Occipital lobe (tissue), 2 donors: Measurements from ENCODE around the gene JAZF1. TPM values are rescaled to one million over a fixed set of nuclear protein-coding genes. Genes with fewer than 3 reads are reported as not detected.

ENCODE experiments used
- DNase-seq: peaks from one replicate; lab custom pipeline; 2025; lab: John Stamatoyannopoulos, UW
- total RNA-seq: library from RNA; depleted of rRNA; stranded (reverse); fragments of >200 nt; gene quantifications from one replicate; pipeline ENCODE4 v1.2.3, GENCODE V29; 2014

Gene JAZF1
- total RNA-seq, 1 donor from 2014 or later = 62.1 TPM

DNA sequence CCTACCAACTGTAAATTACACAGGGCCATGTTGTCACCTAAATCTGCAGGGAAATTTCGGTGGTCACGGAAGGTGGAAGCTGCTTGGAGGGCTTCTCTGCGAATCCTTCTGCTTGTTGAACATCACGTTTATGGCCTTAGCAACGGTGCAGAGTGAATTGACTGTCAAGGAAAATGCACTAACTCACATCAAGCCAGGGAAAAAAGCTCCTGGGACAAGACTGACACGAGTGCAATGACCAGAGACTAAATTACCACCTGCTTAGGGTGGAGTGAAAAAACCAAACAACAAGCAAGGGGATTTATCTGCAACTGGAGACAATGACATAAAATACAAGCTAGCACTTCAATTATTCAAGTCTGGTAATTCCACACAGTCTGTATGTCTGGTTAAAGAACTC lies 211.2 kb downstream of the JAZF1 start:
- DNase-seq = no peak

- DNase-seq = no peak
Observed at GRCh38 chr7:27967639-27968038, 213.0 kb downstream of the JAZF1 start.

DNA sequence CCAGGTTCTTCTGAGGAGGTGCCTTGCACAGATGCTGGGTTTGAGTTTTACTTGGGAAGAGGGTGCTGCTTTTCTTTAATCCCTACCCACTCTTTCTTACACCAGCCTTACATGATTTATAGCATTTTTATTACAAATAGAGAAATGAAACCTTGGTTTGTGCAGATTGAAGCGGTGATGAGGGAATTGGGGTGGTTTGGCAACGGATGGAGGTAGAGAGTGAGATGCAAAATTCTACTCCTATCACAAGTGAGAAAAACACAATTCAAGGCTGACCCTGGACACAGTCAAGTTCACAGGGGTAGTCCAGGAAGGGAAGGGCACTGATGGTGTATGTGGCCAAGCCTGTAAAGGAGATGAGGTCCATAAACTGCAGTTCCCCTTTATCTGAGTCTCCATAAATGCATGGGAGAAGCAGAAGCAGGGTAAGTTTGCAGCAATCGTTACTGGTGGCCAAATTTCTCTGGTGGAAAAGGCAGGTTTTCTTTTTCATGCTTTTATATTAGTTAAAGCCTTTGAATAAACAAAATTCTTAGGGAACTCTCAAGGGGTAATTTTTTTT lies 214.3 kb downstream of the JAZF1 start:
- no peak for DNase-seq

DNA sequence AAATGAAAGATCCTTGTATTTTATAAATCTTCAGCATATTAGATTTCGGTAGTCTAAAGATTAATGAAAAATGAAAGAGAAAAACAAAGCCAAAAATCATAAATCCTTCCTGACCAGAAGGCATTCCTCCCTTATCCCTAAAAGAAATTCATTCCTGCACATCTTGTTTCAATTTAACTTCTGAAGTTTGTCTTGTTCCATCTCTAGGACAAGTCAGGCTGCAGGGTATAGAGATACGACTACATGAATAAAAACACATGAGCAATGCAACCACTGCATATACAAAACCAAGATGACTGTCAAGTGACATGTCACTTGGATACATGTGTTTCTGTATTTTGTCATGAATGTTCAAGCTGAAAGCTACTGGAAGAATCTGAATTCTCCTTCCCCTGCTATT lies 214.9 kb downstream of the JAZF1 start:
- DNase-seq = no peak

DNA sequence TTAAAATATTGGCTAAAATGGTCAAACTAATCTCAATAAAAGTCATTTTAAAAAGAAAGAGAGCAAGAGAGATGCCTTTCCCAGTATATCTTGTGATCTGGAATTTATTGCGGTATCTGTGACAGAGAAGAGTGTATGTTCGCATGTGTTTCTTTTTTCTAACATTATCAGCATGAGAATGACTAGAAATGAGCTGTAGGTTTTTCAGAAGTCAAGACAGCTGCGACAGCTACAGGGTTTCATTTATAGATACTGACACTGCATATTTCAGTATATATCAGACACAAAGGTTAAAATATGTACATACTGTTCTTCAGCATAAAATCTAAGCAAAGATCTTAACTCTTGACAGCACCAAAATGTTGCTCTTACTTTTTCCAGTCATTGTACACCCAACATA lies 215.8 kb downstream of the JAZF1 start:
- DNase-seq = no peak

- no peak for DNase-seq
Observed at GRCh38 chr7:27963056-27963455, 217.5 kb downstream of the JAZF1 start.

DNA sequence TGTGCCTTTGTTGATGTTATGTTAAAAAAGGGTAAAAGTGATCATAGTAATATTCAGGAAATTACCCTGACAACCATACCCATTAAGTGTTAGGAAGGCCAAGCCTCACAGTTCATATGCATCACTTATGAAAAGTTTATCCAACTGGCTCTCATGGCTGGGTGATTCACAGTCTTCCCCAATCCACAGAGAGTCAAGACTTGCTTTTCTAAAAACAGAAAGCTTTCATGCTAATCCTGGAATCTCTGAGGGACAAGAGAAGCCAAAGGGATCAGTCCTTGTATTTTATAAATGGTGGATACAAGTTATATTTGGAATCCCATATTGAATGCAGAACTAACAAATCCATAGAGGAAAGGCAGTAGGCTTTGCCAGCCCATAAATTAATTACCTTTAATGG lies 218.3 kb downstream of the JAZF1 start:
- no peak for DNase-seq

GRCh38 chr7:27961255-27961654 lies 219.3 kb downstream of the JAZF1 start:
- DNase-seq = peak; percentile 31

DNA sequence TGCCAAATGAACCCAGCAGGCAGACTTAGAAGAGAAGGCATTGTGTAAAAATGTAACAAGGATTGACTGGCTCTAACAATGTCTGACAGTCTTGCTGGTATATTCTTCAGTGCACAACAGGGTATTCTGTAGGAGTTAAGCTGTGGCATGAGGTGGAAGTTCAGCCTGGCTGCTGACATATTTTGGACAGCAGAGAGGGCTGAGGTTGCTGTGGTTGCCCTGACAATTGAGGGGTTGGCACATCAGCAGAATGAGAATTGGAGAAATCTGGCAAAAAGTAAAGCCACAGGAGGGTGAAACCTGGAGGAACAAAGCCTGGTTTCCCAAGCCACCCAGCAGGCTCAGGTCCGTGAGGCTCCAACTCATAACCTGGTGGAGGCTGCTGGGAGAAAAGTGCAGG lies 220.2 kb downstream of the JAZF1 start:
- no peak for DNase-seq

DNA sequence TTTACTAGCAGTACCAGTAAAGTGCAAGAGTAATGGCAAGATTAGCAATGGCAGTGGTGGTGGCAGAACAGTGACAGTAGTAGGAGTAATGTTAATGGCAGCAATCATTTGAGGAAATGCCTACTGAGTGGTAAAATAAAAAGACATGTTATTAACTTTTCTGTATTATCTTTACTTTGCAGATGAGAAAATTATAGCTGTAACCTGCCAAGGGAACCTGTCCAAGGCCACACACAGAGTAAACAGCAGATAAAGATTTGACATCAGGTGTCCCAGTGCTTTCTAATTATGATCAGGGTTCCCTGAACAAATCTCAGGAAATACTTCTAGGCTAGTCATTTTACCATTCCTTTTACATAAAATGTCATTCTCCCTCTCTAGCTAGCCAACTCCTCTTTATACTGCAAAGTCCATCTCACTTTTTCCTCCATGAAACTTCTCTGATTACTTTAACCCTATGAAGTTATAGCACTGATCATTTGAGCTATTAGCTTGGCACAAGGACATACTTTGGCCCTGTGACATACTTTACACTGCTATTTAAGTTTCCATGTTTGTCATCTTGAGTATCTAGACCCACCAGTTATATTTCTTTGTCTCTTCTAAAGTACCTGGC lies 221.6 kb downstream of the JAZF1 start:
- DNase-seq = no peak

DNA sequence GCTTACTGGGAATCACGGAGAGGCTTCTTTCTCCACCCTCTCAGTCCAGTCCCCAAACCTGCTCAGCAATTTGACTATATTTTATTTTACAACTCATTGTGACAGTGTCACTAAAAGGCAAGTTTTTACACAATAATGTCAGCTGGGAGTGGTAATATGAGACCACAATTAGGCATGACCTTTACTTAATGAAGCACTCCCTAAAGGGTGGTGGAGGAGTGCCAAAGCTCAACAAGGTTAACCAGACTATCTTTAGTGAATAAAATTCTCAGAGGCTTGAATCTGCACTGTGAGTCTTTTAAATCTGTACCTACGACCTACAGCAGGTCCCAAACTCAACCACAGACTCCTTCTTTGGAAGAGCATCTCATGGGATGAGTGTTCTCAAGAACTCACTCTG lies 225.0 kb downstream of the JAZF1 start:
- no peak for DNase-seq

DNA sequence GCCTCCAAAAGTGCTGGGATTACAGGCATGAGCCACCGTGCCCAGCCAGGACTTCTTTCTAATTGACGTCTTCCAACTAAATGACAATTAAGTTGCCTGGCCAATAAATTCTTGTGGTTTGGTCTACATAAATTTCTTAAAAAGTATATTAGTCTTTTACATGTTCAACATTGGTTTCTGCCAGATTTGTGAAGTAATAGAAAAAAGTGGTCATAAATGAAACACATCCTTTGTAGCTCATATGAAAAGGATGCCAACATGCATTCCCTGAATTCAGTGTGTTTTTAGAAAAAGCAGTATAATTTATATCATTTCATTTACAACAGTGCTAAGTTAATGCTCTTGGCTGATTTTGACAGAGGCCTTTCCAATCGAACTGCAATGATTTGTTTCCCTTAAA lies 225.6 kb downstream of the JAZF1 start:
- DNase-seq = no peak

GRCh38 chr7:27953777-27954176 lies 226.8 kb downstream of the JAZF1 start:
- no peak for DNase-seq

DNA sequence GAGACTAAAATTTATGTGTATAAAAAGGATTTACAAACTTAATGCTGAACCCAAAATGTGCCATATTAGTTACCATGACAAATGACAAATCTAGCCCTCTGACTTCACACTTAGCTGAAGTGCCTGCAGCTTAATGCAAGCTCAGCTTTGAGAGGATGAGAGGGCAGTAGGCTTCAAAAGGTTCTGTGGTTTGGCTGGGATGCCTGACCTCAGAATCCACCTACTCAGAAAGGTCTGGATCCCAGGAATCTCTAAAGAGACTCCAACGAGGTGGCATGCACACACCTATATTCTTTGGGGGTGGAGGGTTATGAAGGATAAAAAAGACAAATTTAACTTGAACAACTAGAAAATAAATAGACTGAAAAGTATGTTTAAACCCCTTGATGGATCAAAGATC lies 227.2 kb downstream of the JAZF1 start:
- no peak for DNase-seq

DNA sequence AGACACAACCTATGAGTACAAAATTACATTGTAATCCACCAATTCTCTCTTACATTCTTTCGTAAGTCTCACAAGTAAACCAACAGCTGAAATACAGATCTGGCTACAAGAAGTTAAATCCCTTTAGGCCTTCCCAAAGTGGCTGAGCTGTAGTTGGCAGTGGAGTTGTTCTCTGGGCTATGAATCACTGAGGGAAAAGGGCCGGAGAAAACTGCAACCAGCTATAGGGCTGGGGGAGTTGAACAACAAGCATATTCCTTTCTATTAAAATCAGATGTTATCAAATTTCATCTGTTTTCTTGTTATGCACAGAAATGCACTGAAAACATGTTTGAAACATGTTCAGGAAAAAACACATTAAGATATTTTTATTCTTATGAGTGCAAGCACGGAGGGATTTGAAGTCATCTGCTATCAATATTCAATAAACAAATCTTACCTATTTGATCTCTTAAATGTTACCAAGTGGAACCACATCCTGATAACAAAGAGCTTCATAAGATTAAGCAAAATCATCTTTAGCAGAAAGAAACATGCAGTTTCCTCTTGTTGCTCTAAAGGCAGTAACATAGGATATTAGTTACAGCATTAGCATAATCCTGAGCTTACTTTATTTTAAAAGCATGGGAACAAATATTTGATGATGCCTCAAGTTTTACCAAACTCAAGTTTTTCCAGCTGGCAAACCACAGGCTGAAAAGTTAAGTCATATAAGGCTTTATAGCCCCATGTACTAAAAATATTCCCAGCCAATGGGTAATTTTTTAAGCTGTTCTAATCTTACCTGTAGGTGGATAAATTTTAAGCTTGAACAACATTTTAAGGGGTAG lies 227.9 kb downstream of the JAZF1 start:
- DNase-seq = no peak

GRCh38 chr7:27950123-27950522 lies 230.5 kb downstream of the JAZF1 start:
- DNase-seq = no peak

DNA sequence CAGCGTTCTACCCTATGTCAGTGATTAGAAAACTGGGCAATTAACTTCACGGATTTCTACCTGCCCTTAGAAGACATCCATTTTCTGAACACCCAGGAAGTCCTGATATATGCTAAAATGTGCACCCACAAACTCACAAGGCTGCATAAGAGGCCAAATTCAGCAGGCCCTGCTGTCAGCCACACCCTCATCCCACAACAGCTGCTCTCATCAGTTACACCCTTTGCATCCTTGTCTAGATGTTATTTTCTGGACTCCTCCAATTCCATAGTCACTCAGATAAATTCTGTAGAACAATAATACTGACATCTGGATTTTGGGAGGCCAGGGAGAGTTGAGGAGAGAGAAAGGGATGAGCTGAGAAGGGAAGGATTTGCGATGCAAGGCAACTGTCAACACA lies 231.7 kb downstream of the JAZF1 start:
- DNase-seq = no peak

DNA sequence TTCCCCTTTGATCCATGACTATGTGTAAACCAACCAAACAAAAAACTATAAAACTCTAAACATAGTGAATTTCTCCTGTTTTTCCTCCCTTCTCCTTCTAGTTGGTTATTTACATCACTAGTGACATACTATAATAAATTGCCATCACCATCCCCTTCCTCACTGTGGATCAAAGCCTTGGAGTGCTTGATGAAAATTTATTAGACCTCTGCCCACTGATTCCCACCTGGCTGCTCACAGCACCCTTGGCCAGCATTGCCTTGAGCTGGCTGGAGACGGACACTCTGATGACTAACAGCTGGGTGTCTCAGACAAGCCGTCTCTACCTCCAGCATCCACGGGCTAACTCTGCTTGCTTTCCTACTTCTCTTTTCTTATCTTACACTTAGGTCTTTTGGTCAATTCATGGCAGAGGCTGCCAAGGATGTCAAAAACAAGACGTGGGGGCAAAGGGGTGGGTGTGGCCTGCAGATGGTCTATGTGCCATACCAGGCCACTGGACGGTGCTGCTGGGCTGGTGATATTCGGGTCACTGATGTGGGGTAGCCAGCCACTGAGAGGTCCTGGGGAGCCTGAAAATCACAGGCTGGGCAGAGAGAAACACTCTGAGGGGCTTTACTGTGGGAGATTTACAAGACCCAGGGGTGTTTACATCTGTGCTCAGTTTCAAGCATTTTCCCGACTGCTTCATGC lies 232.9 kb downstream of the JAZF1 start:
- DNase-seq = peak; percentile 7

- DNase-seq = no peak
Observed at GRCh38 chr7:27946351-27946750, 234.2 kb downstream of the JAZF1 start.

- no peak for DNase-seq
Observed at GRCh38 chr7:27945058-27945795, 235.4 kb downstream of the JAZF1 start.

- no peak for DNase-seq
Observed at GRCh38 chr7:27944643-27945042, 236.0 kb downstream of the JAZF1 start.

GRCh38 chr7:27943241-27943640 lies 237.4 kb downstream of the JAZF1 start:
- no peak for DNase-seq
